Ishikawa (cell line): Measurements from ENCODE around the gene SYNJ1.

ENCODE experiments used
- CEBPB ChIP-seq: IDR thresholded peaks from 2 replicates; pipeline ENCODE4 v1.6.1; 2012
- CREB1 ChIP-seq: IDR thresholded peaks from 2 replicates; pipeline ENCODE4 v1.6.1; 2012; ENCODE audit warnings: low read depth
- EGR1 ChIP-seq: IDR thresholded peaks from 2 replicates; pipeline ENCODE4 v1.6.1; 2012
- EP300 ChIP-seq: IDR thresholded peaks from 2 replicates; pipeline ENCODE4 v1.6.1; 2012; ENCODE audit warnings: borderline replicate concordance
- FOXM1 ChIP-seq: IDR thresholded peaks from 2 replicates; pipeline ENCODE4 v1.6.1; 2012; ENCODE audit warnings: low read depth, borderline replicate concordance
- NFIC ChIP-seq: IDR thresholded peaks from 2 replicates; pipeline ENCODE4 v1.6.1; 2012
- RAD21 ChIP-seq: IDR thresholded peaks from 2 replicates; pipeline ENCODE4 v1.6.1; 2012; ENCODE audit warnings: low read depth
- TAF1 ChIP-seq: IDR thresholded peaks from 2 replicates; pipeline ENCODE4 v1.6.1; 2012; ENCODE audit warnings: low read depth, mild to moderate bottlenecking
- TCF12 ChIP-seq: IDR thresholded peaks from 2 replicates; pipeline ENCODE4 v1.6.1; 2012; ENCODE audit warnings: low read depth
- TEAD4 ChIP-seq: IDR thresholded peaks from 2 replicates; pipeline ENCODE4 v1.6.1; 2012
- USF1 ChIP-seq: IDR thresholded peaks from 2 replicates; pipeline ENCODE4 v1.6.1; 2012
- YY1 ChIP-seq: IDR thresholded peaks from 2 replicates; pipeline ENCODE4 v1.6.1; 2012; ENCODE audit warnings: low read depth
- ZBTB7A ChIP-seq: IDR thresholded peaks from 2 replicates; pipeline ENCODE4 v1.6.1; 2012; ENCODE audit warnings: low read depth
- TF ChIP-seq, protein P1 (sequence below): IDR thresholded peaks from 2 replicates; pipeline ENCODE4 v1.6.1; 2012; ENCODE audit warnings: low read depth, mild to moderate bottlenecking
- TF ChIP-seq, protein P2 (sequence below): IDR thresholded peaks from 2 replicates; pipeline ENCODE4 v1.6.1; 2012

Gene SYNJ1

DNA sequence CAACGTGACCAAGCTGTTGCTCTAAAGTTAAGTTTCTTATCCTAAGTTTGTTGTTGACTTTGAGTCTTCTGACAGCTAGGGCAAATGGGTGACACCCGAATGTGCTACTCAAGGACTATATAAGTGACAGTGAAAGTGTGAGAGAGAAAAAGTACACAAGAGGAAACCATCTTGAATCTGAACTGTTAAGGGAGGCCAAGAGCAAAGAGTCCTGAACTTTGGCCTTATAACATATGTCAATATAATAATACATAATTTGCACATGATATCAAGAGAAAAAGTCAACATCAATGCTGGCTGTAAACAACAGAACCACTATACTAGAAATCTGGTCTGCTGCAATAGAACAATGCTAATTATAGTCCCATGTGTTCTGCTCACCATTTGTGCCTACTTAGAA, 29.5 kb downstream of the SYNJ1 start:
- TF ChIP-seq, protein P1, sequence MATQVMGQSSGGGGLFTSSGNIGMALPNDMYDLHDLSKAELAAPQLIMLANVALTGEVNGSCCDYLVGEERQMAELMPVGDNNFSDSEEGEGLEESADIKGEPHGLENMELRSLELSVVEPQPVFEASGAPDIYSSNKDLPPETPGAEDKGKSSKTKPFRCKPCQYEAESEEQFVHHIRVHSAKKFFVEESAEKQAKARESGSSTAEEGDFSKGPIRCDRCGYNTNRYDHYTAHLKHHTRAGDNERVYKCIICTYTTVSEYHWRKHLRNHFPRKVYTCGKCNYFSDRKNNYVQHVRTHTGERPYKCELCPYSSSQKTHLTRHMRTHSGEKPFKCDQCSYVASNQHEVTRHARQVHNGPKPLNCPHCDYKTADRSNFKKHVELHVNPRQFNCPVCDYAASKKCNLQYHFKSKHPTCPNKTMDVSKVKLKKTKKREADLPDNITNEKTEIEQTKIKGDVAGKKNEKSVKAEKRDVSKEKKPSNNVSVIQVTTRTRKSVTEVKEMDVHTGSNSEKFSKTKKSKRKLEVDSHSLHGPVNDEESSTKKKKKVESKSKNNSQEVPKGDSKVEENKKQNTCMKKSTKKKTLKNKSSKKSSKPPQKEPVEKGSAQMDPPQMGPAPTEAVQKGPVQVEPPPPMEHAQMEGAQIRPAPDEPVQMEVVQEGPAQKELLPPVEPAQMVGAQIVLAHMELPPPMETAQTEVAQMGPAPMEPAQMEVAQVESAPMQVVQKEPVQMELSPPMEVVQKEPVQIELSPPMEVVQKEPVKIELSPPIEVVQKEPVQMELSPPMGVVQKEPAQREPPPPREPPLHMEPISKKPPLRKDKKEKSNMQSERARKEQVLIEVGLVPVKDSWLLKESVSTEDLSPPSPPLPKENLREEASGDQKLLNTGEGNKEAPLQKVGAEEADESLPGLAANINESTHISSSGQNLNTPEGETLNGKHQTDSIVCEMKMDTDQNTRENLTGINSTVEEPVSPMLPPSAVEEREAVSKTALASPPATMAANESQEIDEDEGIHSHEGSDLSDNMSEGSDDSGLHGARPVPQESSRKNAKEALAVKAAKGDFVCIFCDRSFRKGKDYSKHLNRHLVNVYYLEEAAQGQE: no peak
- TF ChIP-seq TCF12 (no peak), ZBTB7A (no peak), RAD21 (no peak), NFIC (no peak), FOXM1 (no peak), EP300 (no peak), CEBPB (no peak), EGR1 (no peak), USF1 (no peak), CREB1 (no peak)
- TF ChIP-seq, protein P2, sequence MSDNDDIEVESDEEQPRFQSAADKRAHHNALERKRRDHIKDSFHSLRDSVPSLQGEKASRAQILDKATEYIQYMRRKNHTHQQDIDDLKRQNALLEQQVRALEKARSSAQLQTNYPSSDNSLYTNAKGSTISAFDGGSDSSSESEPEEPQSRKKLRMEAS: no peak

DNA sequence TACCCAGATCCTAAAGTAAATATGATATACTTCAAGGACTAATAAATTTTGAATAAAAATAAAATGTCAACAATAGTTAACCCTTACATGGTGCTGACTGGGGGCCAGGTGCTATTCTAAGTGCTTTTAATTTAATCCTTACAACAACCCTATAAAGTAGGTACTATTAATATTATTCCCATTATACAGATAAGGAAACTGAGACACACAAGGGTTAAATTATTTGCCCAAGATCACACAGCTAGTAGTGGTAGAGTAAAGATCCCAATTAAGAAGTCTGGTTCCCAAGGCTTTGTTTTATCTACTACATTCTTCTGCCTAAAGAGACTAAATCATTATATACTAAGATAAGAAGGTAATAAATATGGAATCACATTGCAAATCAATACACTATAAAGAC, 34.2 kb downstream of the SYNJ1 start:
- TF ChIP-seq EP300 (no peak), TCF12 (no peak), TEAD4 (no peak), ZBTB7A (no peak), EGR1 (no peak)

- TF ChIP-seq TAF1 (no peak), TEAD4 (peak; percentile 56), CEBPB (no peak), EGR1 (no peak), EP300 (no peak), NFIC (no peak), USF1 (no peak)
- TF ChIP-seq, protein P2: no peak
Measured at GRCh38 chr21:32690085-32690484, 37.7 kb downstream of the SYNJ1 start.

- TF ChIP-seq TCF12: no peak
- TF ChIP-seq, protein P2: no peak
- no peak for TF ChIP-seq EP300
- TF ChIP-seq YY1: no peak
- no peak for TF ChIP-seq ZBTB7A
- no peak for TF ChIP-seq TEAD4
- TF ChIP-seq CREB1: no peak
- TF ChIP-seq RAD21: no peak
- TF ChIP-seq, protein P1: no peak
- TF ChIP-seq USF1: no peak
- TF ChIP-seq NFIC: no peak
- no peak for TF ChIP-seq TAF1
- no peak for TF ChIP-seq EGR1
- no peak for TF ChIP-seq CEBPB
- TF ChIP-seq FOXM1: no peak
Measured at GRCh38 chr21:32687643-32688345, 40.0 kb downstream of the SYNJ1 start.

DNA sequence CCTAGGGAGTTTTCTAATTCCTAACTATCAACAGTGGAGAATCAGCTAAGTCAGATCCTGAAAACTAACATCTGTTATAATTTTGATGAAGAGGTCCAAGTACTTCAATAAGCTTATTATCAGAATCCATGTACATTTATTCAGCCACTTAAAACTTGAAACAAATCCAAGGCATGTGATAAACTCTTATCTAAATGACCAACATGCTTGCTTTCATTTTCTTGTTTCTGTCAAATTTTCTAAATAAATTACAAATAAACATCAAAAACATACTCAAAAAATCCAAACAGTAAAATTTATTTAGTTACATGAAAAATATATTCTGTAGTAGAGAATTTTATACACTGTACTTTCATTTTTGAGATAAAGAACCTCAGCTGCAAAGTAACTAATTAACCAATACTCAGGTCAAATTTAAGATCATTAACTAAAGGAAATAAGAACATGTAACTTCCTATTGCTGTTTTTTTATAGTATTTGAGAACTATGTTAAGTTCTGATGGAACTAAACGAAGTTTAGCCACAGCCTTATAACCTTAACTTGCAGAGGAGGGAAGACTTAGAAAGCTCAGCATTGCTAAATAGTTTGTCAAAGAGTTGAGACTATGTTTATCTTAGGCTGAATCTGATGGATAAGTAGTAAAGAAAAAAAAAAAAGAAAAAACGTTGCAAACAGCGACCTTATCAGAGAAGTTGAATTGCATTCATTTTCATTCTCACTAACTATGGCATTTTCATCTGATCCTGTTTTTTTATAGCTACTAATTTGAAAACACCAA, 44.9 kb downstream of the SYNJ1 start:
- TF ChIP-seq USF1: no peak
- TF ChIP-seq NFIC: no peak
- no peak for TF ChIP-seq ZBTB7A
- TF ChIP-seq EGR1: no peak
- TF ChIP-seq EP300: no peak
- TF ChIP-seq YY1: no peak
- TF ChIP-seq RAD21: no peak
- TF ChIP-seq TAF1: no peak
- TF ChIP-seq CREB1: no peak
- TF ChIP-seq, protein P2: no peak
- TF ChIP-seq FOXM1: no peak
- TF ChIP-seq TEAD4: no peak
- TF ChIP-seq CEBPB: no peak
- TF ChIP-seq, protein P1: no peak
- no peak for TF ChIP-seq TCF12
